HFFc6 (cell line): ENCODE data around the gene MBD3L2B. TPM values are rescaled to one million over a fixed set of nuclear protein-coding genes. Genes with fewer than 3 reads are reported as not detected.
"Not testable (repeated sequence)": the region's sequence is repeated elsewhere in the genome, so short reads cannot be mapped to it uniquely, and the experiment has no call there.

Experiments used
- DNase-seq: peaks from one replicate; pipeline ENCODE4 v3.0.0-alpha.2; 2018
- H3K27ac Mint-ChIP-seq: 2 replicates; pipeline ENCODE4 v1.8.0; 2020; ENCODE audit warnings: mild to moderate bottlenecking, mixed read lengths
- H3K27me3 Mint-ChIP-seq: 2 replicates; pipeline ENCODE4 v1.8.0; 2021; ENCODE audit warnings: mild to moderate bottlenecking, moderate library complexity, mixed read lengths; ENCODE audit not compliant: insufficient read depth
- H3K36me3 Mint-ChIP-seq: 2 replicates; pipeline ENCODE4 v1.8.0; 2021; ENCODE audit warnings: low read depth, mixed read lengths
- H3K4me1 Mint-ChIP-seq: 2 replicates; pipeline ENCODE4 v1.8.0; 2020; ENCODE audit warnings: low read depth, mixed read lengths
- H3K4me3 Mint-ChIP-seq: 2 replicates; pipeline ENCODE4 v1.8.0; 2020; ENCODE audit warnings: mild to moderate bottlenecking, moderate library complexity, mixed read lengths
- H3K9me3 Mint-ChIP-seq: 2 replicates; pipeline ENCODE4 v1.8.0; 2020; ENCODE audit warnings: mild to moderate bottlenecking, mixed read lengths
- CTCF ChIP-seq: fragments of 200-600 bp; sonication (generic); IDR thresholded peaks from 2 replicates; pipeline ENCODE4 v1.5.0; 2021; ENCODE audit warnings: antibody characterized with exemption, mild to moderate bottlenecking
- total RNA-seq, 6 experiments: library from RNA; stranded (reverse); fragmentation: NEBNext Ultra II Directional; extraction: Animal tissue kit (Norgen Biotek cat#: 25700); gene quantifications; 2 replicates in 1 of 6; 3 replicates in 5 of 6; pipeline ENCODE4 v1.2.3, GENCODE V29; 2021

Gene MBD3L2B
- total RNA-seq, 6 experiments from 2014 or later, result not detected

- not testable (repeated sequence) for H3K4me1 Mint-ChIP-seq, H3K27ac Mint-ChIP-seq, H3K27me3 Mint-ChIP-seq, H3K9me3 Mint-ChIP-seq, DNase-seq, H3K4me3 Mint-ChIP-seq, H3K36me3 Mint-ChIP-seq
Observed at GRCh38 chr19:7030278-7030677, 9.0 kb upstream of the MBD3L2B start, which contains the start of gene MBD3L5. MBD3L5 (plus strand) TSS chr19:7030578; CDS start chr19:7030612, 34 bp downstream.

GRCh38 chr19:7028790-7029189, 7.6 kb upstream of the MBD3L2B start:
- H3K4me3 Mint-ChIP-seq, H3K4me1 Mint-ChIP-seq, H3K9me3 Mint-ChIP-seq, DNase-seq, H3K27ac Mint-ChIP-seq, H3K36me3 Mint-ChIP-seq, H3K27me3 Mint-ChIP-seq: not testable (repeated sequence)

DNA sequence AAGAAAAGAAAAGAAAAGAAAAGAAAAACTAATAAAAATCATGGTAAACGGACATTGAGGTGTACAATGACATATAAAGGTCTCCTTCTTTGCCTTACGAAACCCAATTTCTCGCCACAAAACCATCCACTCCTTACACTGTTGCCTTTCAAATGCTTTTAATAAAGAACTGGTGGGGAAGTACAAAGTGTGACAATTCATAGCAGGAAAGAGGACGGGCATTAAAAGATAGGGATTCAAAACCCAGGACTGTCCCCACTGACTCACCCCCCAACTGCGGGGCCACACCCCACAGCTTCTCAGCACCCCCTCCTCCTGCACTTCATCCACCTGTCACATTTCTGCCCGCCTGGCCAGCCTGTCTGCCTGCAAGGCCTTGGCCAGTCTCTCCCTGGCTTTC, 2.4 kb downstream of the MBD3L2B start:
- Mint-ChIP-seq H3K9me3 (no peaks in the 10 kb centered on the region; the same call in 1 of the 2 replicates), H3K36me3 (no peaks in the 10 kb centered on the region), H3K27me3 (no peaks in the 10 kb centered on the region), H3K4me3 (no peak overlapping the region), H3K4me1 (no peaks in the 10 kb centered on the region), H3K27ac (no peak overlapping the region)
- TF ChIP-seq CTCF, result no peak
- no peak for DNase-seq

DNA sequence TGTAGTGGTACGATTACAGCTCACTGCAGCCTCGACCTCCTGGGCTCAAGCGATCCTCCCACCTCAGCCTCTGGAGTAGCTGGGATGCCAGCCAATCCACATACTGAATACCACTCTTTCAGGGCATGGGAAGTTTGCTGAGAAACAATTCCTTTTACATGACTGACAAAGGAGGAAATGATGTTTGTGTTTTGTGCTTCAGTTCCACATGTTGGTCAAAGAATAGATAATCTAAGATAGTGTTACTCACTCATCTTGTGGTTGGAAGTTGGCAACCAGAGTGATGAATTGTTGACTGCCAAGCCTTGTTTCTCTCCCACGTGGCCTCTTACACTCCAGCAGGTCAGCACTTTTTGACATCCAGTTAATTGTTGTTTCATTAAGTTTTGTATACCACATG, 7.6 kb downstream of the MBD3L2B start:
- no peak for TF ChIP-seq CTCF
- H3K9me3 Mint-ChIP-seq, result peaks cover 9% of the 10 kb centered on the region; the same call in 1 of the 2 replicates
- peak; percentile 2 for DNase-seq
- no peak overlapping the region for H3K4me3 Mint-ChIP-seq
- peaks cover 5% of the 10 kb centered on the region; the same call in 1 of the 2 replicates for H3K36me3 Mint-ChIP-seq
- no peak overlapping the region for H3K27ac Mint-ChIP-seq
- H3K4me1 Mint-ChIP-seq, result no peaks in the 10 kb centered on the region
- peaks cover 6% of the 10 kb centered on the region for H3K27me3 Mint-ChIP-seq

DNA sequence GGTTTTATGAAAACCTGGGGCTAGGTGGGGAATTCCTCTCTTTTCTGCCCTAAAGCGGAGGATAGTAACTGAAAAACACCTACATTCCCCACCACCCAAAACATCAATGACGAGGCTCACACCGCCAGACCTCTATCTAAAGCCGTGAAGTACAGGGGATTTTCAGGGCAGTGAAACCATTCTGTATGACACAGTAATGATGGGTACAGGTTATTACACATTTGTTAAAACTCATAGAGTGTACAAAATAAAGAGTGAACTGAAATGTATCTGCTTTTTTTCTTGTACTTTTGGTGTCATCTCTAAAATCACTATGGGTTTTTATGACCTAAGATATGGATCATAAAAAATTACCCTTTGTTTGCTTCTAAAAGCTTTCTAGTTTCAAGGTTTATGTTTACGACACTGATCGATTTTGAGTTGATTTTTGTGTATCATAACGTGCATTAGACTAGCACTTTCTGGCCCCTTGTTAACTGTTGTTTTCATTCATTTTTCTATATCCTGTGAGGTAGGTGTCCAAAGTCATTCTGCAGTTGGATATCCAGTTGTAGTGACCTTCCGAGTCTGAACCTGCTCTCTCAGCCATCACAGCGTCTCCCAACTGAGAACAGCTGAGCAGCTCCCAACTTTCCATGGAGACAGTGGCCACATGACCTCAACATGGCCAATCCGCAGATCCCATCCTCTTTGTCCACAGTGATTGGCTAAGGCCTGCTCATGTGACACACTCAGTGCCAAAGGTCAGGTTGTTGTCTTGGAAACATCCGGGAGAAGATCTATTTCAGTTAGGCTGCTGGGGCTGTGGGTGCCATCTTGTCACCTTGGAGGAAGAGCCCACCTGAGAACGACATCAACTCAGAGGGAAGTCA, 10.3 kb downstream of the MBD3L2B start:
- peaks cover 6% of the 10 kb centered on the region for H3K27me3 Mint-ChIP-seq
- TF ChIP-seq CTCF, result no peak
- no peak overlapping the region for H3K4me3 Mint-ChIP-seq
- no peak overlapping the region for H3K27ac Mint-ChIP-seq
- peaks cover 17% of the 10 kb centered on the region for H3K9me3 Mint-ChIP-seq
- no peak for DNase-seq
- H3K36me3 Mint-ChIP-seq, result peaks cover 10% of the 10 kb centered on the region
- H3K4me1 Mint-ChIP-seq, result no peaks in the 10 kb centered on the region

- no peak for TF ChIP-seq CTCF
- H3K9me3 Mint-ChIP-seq, result peaks cover 17% of the 10 kb centered on the region
Observed at GRCh38 chr19:7007859-7008258, 13.4 kb downstream of the MBD3L2B start.

More at GRCh38 chr19:7007859-7008258, 13.4 kb downstream of the MBD3L2B start:
- Mint-ChIP-seq H3K27ac (no peak overlapping the region), H3K27me3 (peaks cover 6% of the 10 kb centered on the region), H3K4me1 (no peaks in the 10 kb centered on the region), H3K36me3 (peaks cover 10% of the 10 kb centered on the region), H3K4me3 (no peak overlapping the region)
- no peak for DNase-seq
